ENCODE results near the gene COL4A6.

GRCh38 chrX:108316456-108316855 is 121.8 kb downstream of the COL4A6 start:
- TF ChIP-seq POLR2A (IDR thresholded peaks at IDR 0.05; ENCODE audit: low read depth, low read length) (no peak), CTCF (conservative IDR thresholded peaks at IDR 0.05; ENCODE audit: low read depth, low read length) (no peak)
